Natural killer cell (primary cell): Measurements from ENCODE around the gene RANGAP1. TPM values are rescaled to one million over a fixed set of nuclear protein-coding genes. Genes with fewer than 3 reads are reported as not detected.

ENCODE experiments used
- ATAC-seq, 3 donors: fragments of 150-1000 bp in 2 of 3; fragments of 200-7000 bp in 1 of 3; cut with Tn5 transposase; 1 replicate in 1 of 3; 2 replicates in 2 of 3; pipeline ENCODE4 v1.10.0; 2021; ENCODE audit warnings: mild to moderate bottlenecking in 2 of 3, moderate library complexity in 2 of 3
- DNase-seq, 2 donors: peaks; one replicate each; pipeline versions ENCODE4 v3.0.0 to v3.0.0-alpha.2; 2013 to 2021; ENCODE audit warnings: mixed read lengths in 1 of 2
- H3K27ac ChIP-seq: one replicate; pipeline ENCODE4 v1.5.1; 2013; ENCODE audit warnings: mild to moderate bottlenecking, low read length
- H3K27me3 ChIP-seq: one replicate; pipeline ENCODE4 v1.6.1; 2013; ENCODE audit warnings: low read length; ENCODE audit not compliant: control insufficient read depth, insufficient read depth
- H3K36me3 ChIP-seq: one replicate; pipeline ENCODE4 v1.6.1; 2013; ENCODE audit warnings: low read length; ENCODE audit not compliant: control insufficient read depth, insufficient read depth
- H3K4me1 ChIP-seq: one replicate; pipeline ENCODE4 v1.6.1; 2013; ENCODE audit warnings: low read length; ENCODE audit not compliant: control insufficient read depth, insufficient read depth
- H3K4me3 ChIP-seq: one replicate; pipeline ENCODE4 v1.5.1; 2013; ENCODE audit warnings: low read length
- H3K9me3 ChIP-seq: one replicate; pipeline ENCODE4 v1.6.1; 2013; ENCODE audit warnings: low read length; ENCODE audit not compliant: control insufficient read depth, insufficient read depth
- H3K27ac Mint-ChIP-seq, 2 donors: one replicate each; pipeline ENCODE4 v1.8.0; 2022; ENCODE audit warnings: mild to moderate bottlenecking in 2 of 2, mixed read lengths in 2 of 2, moderate library complexity in 1 of 2
- H3K27me3 Mint-ChIP-seq, 2 donors: one replicate each; pipeline ENCODE4 v1.8.0; 2022; ENCODE audit warnings: low read depth in 2 of 2, mixed read lengths in 2 of 2
- H3K36me3 Mint-ChIP-seq: one replicate; pipeline ENCODE4 v1.8.0; 2022; ENCODE audit warnings: mixed read lengths
- H3K4me1 Mint-ChIP-seq, 2 donors: one replicate each; pipeline ENCODE4 v1.8.0; 2022; ENCODE audit warnings: mixed read lengths in 2 of 2
- H3K4me3 Mint-ChIP-seq: one replicate; pipeline ENCODE4 v1.8.0; 2022; ENCODE audit warnings: mild to moderate bottlenecking, moderate library complexity, mixed read lengths
- H3K9me3 Mint-ChIP-seq, 2 donors: one replicate each; pipeline ENCODE4 v1.8.0; 2022; ENCODE audit warnings: mixed read lengths in 2 of 2
- CTCF ChIP-seq: fragments of 200-600 bp; IDR thresholded peaks from one replicate; pipeline ENCODE4 v1.8.0; 2022; ENCODE audit warnings: antibody characterized with exemption
- WGBS: methylation state at CpG from one replicate; pipeline ENCODE4 v1.1.7; 2013; ENCODE audit warnings: missing lambda C conversion rate; ENCODE audit not compliant: insufficient coverage; 5-methylcytosine and 5-hydroxymethylcytosine counted together
- intact Hi-C: fragments of 100-400 bp; cut with micrococcal nuclease; formaldehyde crosslinking; loops from one replicate; pipeline ENCODE4 v1.14.2; 2022
- total RNA-seq, 4 donors: library from RNA; stranded (reverse); fragments of 120-200 nt in 1 of 4; gene quantifications; one replicate each; pipeline versions ENCODE4 v1.2.3 to v1.2.4, GENCODE V29; 2013 to 2022

The RANGAP1 gene
- total RNA-seq, 3 donors from 2014 or later (not counting 1 experiment from before 2014, with no cell fraction given), result 44.0 to 54.2 (median 54.0) TPM

GRCh38 chr22:41288245-41288946, 2.4 kb upstream of the RANGAP1 start:
- no peak overlapping the region for H3K27ac ChIP-seq
- H3K9me3 ChIP-seq, result no peaks in the 10 kb centered on the region
- intact Hi-C loops, result loop anchor here (10.0 kb wide), 1 partner anchor 84 kb away; the partner anchor contains the start of gene L3MBTL2
- H3K36me3 Mint-ChIP-seq, result no peaks in the 10 kb centered on the region
- 93% methylated on average over 7 of the region's 9 CpGs for WGBS
- peak overlapping the region; percentile 70 to 81 for H3K27ac Mint-ChIP-seq
- H3K27me3 ChIP-seq, result no peaks in the 10 kb centered on the region
- DNase-seq (no peak), ATAC-seq (no peak)
- TF ChIP-seq CTCF, result no peak
- no peaks in the 10 kb centered on the region for H3K9me3 Mint-ChIP-seq
- no peaks in the 10 kb centered on the region for H3K36me3 ChIP-seq
- no peak overlapping the region for H3K4me3 ChIP-seq
- H3K27me3 Mint-ChIP-seq, result no peaks in the 10 kb centered on the region
- peak overlapping the region; percentile 57 for H3K4me3 Mint-ChIP-seq
- peaks cover 15% of the 10 kb centered on the region for H3K4me1 ChIP-seq
- H3K4me1 Mint-ChIP-seq, result peaks cover 17 to 26% of the 10 kb centered on the region in 2 donors

GRCh38 chr22:41286639-41287091, 678 bp upstream of the RANGAP1 start:
- peak; percentile 14 to 35 (median 17) for ATAC-seq
- H3K4me1 ChIP-seq, result peaks cover 15% of the 10 kb centered on the region
- Mint-ChIP-seq H3K4me1 (peaks cover 17 to 33% of the 10 kb centered on the region in 2 donors), H3K36me3 (no peaks in the 10 kb centered on the region), H3K9me3 (no peaks in the 10 kb centered on the region), H3K4me3 (peak overlapping the region; percentile 93), H3K27me3 (no peaks in the 10 kb centered on the region), H3K27ac (peak overlapping the region; percentile 96)
- no peaks in the 10 kb centered on the region for H3K9me3 ChIP-seq
- H3K36me3 ChIP-seq, result peaks cover 9% of the 10 kb centered on the region
- peak overlapping the region; percentile 69 for H3K4me3 ChIP-seq
- H3K27ac ChIP-seq, result peak overlapping the region; percentile 84
- TF ChIP-seq CTCF, result no peak
- intact Hi-C loops, result loop anchor here (1.0 to 10.0 kb wide), 4 partner anchors 15 to 195 kb away; partner anchors contain the start of genes L3MBTL2 and ZC3H7B
- no peaks in the 10 kb centered on the region for H3K27me3 ChIP-seq
- WGBS, result 3% methylated on average over 15 of the region's 15 CpGs
- DNase-seq, result peak in 1 of 2 donors; percentile 77

- peak overlapping the region; percentile 96 for H3K27ac Mint-ChIP-seq
- Histone ChIP-seq H3K27me3 (no peaks in the 10 kb centered on the region), H3K9me3 (no peaks in the 10 kb centered on the region)
Observed at GRCh38 chr22:41285441-41285819, 557 bp downstream of the RANGAP1 start.

More at GRCh38 chr22:41285441-41285819, 557 bp downstream of the RANGAP1 start:
- H3K36me3 ChIP-seq, result peaks cover 20% of the 10 kb centered on the region
- Mint-ChIP-seq H3K36me3 (no peaks in the 10 kb centered on the region), H3K4me1 (peaks cover 27 to 42% of the 10 kb centered on the region in 2 donors), H3K27me3 (no peaks in the 10 kb centered on the region), H3K4me3 (peak overlapping the region; percentile 93), H3K9me3 (no peaks in the 10 kb centered on the region)
- H3K4me1 ChIP-seq, result peaks cover 15% of the 10 kb centered on the region
- ATAC-seq (peak; percentile 32 to 61 (median 42)), DNase-seq (peak; percentile 70 to 93)
- peak overlapping the region; percentile 86 for H3K4me3 ChIP-seq
- peak overlapping the region; percentile 86 for H3K27ac ChIP-seq
- no peak for TF ChIP-seq CTCF
- intact Hi-C loops, result loop anchor here (1.0 to 10.0 kb wide), 2 partner anchors 81 to 96 kb away; partner anchors contain the start of genes L3MBTL2 and TEF
- 1% methylated on average over 30 of the region's 30 CpGs for WGBS
